ENCODE data around the gene DRC7. TPM values are rescaled to one million over a fixed set of nuclear protein-coding genes. Genes with fewer than 3 reads are reported as not detected.

The DRC7 gene
- total and polyA plus RNA-seq, 4 donors, result 0.06 to 1.8 (median 0.08) TPM; not detected in 1

DNA sequence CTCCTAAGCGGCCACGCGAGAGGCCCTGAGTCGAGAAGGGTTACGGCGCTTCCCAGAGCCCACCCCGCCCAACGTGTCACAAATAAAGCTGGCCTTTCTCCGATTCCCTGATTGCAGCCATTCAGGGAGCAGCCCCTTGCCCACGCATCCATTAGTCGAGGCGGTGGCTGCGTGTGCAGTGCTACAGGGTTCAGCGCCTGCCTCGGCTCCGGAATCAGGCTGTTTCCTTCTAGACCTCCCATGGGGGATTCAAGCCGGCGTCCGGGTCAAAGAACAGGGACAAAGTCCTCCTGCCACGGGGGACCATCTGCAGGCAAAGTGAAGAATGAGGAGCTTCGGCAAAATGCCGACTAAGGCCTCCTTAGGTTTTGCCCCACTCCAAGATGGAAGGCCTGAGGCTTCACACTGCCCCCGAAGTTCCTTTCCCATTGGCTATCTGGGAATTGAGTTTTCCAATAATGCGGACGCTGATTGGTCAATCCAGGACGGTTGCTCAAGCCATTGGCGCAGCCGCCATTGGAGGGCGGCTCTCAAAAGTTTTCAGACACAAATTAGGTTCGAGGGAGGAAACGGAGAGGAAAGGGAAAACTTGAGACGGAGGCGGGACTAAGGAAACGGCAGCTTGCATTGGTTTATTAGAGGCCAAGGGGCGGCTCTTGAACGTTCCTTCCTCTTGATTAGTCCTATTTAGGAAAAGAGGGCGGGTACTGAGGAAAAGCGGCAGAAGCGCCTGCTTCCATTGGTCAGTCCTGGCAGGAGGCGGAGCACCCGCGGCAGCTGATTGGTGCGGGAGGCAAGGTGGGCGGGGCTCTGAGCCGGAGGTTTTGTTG is 40.5 kb downstream of the DRC7 start:
- Histone ChIP-seq H3K9ac (ENCODE audit: low read depth in 1 of 2, low read length in 2 of 2) (peak overlapping the region; percentile 59 to 98), H3K27me3 (ENCODE audit: control insufficient read depth in 4 of 4, insufficient read depth in 4 of 4, low read length in 3 of 4) (no peaks in the 10 kb centered on the region), H3K4me1 (ENCODE audit: control insufficient read depth in 4 of 4, insufficient read depth in 4 of 4, low read length in 3 of 4) (peaks cover 8 to 22% (median 18%) of the 10 kb centered on the region in 4 donors), H3K4me3 (ENCODE audit: low read depth in 1 of 3, low read length in 3 of 3) (peak overlapping the region; percentile 65 to 91 (median 84)), H3K36me3 (ENCODE audit: control insufficient read depth in 4 of 4, insufficient read depth in 3 of 4, low read depth in 1 of 4, low read length in 3 of 4) (no peaks in the 10 kb centered on the region), H3K27ac (ENCODE audit: low read depth in 1 of 2, low read length in 2 of 2) (peak overlapping the region; percentile 68 to 92), H3K9me3 (ENCODE audit: control insufficient read depth in 4 of 4, low read length in 3 of 4) (no peaks in the 10 kb centered on the region)
- TF ChIP-seq SP1 (IDR thresholded peaks at IDR 0.05), result peak; percentile 100
- TF ChIP-seq YY1 (IDR thresholded peaks at IDR 0.05), result peak; percentile 100
- TF ChIP-seq, protein P1, sequence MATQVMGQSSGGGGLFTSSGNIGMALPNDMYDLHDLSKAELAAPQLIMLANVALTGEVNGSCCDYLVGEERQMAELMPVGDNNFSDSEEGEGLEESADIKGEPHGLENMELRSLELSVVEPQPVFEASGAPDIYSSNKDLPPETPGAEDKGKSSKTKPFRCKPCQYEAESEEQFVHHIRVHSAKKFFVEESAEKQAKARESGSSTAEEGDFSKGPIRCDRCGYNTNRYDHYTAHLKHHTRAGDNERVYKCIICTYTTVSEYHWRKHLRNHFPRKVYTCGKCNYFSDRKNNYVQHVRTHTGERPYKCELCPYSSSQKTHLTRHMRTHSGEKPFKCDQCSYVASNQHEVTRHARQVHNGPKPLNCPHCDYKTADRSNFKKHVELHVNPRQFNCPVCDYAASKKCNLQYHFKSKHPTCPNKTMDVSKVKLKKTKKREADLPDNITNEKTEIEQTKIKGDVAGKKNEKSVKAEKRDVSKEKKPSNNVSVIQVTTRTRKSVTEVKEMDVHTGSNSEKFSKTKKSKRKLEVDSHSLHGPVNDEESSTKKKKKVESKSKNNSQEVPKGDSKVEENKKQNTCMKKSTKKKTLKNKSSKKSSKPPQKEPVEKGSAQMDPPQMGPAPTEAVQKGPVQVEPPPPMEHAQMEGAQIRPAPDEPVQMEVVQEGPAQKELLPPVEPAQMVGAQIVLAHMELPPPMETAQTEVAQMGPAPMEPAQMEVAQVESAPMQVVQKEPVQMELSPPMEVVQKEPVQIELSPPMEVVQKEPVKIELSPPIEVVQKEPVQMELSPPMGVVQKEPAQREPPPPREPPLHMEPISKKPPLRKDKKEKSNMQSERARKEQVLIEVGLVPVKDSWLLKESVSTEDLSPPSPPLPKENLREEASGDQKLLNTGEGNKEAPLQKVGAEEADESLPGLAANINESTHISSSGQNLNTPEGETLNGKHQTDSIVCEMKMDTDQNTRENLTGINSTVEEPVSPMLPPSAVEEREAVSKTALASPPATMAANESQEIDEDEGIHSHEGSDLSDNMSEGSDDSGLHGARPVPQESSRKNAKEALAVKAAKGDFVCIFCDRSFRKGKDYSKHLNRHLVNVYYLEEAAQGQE (IDR thresholded peaks at IDR 0.05), result peak; percentile 53
- no peak for TF ChIP-seq FOXA1 (IDR thresholded peaks at IDR 0.05)
- TF ChIP-seq, protein P2, sequence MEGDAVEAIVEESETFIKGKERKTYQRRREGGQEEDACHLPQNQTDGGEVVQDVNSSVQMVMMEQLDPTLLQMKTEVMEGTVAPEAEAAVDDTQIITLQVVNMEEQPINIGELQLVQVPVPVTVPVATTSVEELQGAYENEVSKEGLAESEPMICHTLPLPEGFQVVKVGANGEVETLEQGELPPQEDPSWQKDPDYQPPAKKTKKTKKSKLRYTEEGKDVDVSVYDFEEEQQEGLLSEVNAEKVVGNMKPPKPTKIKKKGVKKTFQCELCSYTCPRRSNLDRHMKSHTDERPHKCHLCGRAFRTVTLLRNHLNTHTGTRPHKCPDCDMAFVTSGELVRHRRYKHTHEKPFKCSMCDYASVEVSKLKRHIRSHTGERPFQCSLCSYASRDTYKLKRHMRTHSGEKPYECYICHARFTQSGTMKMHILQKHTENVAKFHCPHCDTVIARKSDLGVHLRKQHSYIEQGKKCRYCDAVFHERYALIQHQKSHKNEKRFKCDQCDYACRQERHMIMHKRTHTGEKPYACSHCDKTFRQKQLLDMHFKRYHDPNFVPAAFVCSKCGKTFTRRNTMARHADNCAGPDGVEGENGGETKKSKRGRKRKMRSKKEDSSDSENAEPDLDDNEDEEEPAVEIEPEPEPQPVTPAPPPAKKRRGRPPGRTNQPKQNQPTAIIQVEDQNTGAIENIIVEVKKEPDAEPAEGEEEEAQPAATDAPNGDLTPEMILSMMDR (IDR thresholded peaks at IDR 0.05; ENCODE audit: low read depth, low read length, missing input control), result no peak
- TF ChIP-seq, protein P3, sequence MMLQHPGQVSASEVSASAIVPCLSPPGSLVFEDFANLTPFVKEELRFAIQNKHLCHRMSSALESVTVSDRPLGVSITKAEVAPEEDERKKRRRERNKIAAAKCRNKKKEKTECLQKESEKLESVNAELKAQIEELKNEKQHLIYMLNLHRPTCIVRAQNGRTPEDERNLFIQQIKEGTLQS (IDR thresholded peaks at IDR 0.05), result peak; percentile 53
- peak in 1 of 2 donors; percentile 78 for TF ChIP-seq EGR1 (IDR thresholded peaks at IDR 0.05; ENCODE audit: low read depth in 2 of 2)
- TF ChIP-seq RAD21 (IDR thresholded peaks at IDR 0.05), result peak in 1 of 2 donors; percentile 47
- no peak for TF ChIP-seq FOXA2 (IDR thresholded peaks at IDR 0.05)
- peak; percentile 84 for TF ChIP-seq TAF1 (conservative IDR thresholded peaks at IDR 0.05)
- TF ChIP-seq HNF4A (conservative IDR thresholded peaks at IDR 0.05), result peak; percentile 54 to 82
- TF ChIP-seq, protein P4, sequence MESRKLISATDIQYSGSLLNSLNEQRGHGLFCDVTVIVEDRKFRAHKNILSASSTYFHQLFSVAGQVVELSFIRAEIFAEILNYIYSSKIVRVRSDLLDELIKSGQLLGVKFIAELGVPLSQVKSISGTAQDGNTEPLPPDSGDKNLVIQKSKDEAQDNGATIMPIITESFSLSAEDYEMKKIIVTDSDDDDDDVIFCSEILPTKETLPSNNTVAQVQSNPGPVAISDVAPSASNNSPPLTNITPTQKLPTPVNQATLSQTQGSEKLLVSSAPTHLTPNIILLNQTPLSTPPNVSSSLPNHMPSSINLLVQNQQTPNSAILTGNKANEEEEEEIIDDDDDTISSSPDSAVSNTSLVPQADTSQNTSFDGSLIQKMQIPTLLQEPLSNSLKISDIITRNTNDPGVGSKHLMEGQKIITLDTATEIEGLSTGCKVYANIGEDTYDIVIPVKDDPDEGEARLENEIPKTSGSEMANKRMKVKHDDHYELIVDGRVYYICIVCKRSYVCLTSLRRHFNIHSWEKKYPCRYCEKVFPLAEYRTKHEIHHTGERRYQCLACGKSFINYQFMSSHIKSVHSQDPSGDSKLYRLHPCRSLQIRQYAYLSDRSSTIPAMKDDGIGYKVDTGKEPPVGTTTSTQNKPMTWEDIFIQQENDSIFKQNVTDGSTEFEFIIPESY (IDR thresholded peaks at IDR 0.05), result no peak
- TF ChIP-seq GABPA (IDR thresholded peaks at IDR 0.05 in 1 of 2, conservative IDR thresholded peaks at IDR 0.05 in 1 of 2), result peak; percentile 61 to 85
- peak; percentile 63 to 87 for TF ChIP-seq RXRA (IDR thresholded peaks at IDR 0.05)
- peak; percentile 73 for TF ChIP-seq NR2F2 (IDR thresholded peaks at IDR 0.05)
- TF ChIP-seq JUND (IDR thresholded peaks at IDR 0.05), result peak; percentile 85 to 97
- TF ChIP-seq, protein P5, sequence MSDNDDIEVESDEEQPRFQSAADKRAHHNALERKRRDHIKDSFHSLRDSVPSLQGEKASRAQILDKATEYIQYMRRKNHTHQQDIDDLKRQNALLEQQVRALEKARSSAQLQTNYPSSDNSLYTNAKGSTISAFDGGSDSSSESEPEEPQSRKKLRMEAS (IDR thresholded peaks at IDR 0.05), result no peak
- TF ChIP-seq HNF4G (IDR thresholded peaks at IDR 0.05), result peak; percentile 32
- DNase-seq (ENCODE audit: low spot score), result peak; percentile 97
- WGBS, result under 1% methylated on average over 45 of the region's 45 CpGs
